ENCODE data around the gene SNX25. TPM values are rescaled to one million over a fixed set of nuclear protein-coding genes. Genes with fewer than 3 reads are reported as not detected.

The SNX25 gene
- total RNA-seq, 2 donors from 2014 or later = 13.2 to 16.8 TPM

- Histone ChIP-seq H3K9me3 (no peaks in the 10 kb centered on the region), H3K4me1 (no peaks in the 10 kb centered on the region), H3K36me3 (no peaks in the 10 kb centered on the region), H3K27ac (no peak overlapping the region), H3K27me3 (no peaks in the 10 kb centered on the region), H3K4me3 (no peak overlapping the region)
- DNase-seq (ENCODE audit: low spot score) = no peak
- TF ChIP-seq CTCF (IDR thresholded peaks at IDR 0.05) = no peak
Measured at GRCh38 chr4:185332575-185333464, 123.4 kb downstream of the SNX25 start.

GRCh38 chr4:185334326-185334725 is 124.9 kb downstream of the SNX25 start:
- H3K36me3 ChIP-seq = no peaks in the 10 kb centered on the region
- H3K27me3 ChIP-seq = no peaks in the 10 kb centered on the region
- no peak overlapping the region for H3K27ac ChIP-seq
- H3K4me3 ChIP-seq = no peak overlapping the region
- H3K4me1 ChIP-seq = no peaks in the 10 kb centered on the region
- no peaks in the 10 kb centered on the region for H3K9me3 ChIP-seq
- TF ChIP-seq CTCF (IDR thresholded peaks at IDR 0.05) = no peak
- DNase-seq (ENCODE audit: low spot score) = no peak

GRCh38 chr4:185335579-185335978 is 126.2 kb downstream of the SNX25 start:
- DNase-seq (ENCODE audit: low spot score) = no peak
- Histone ChIP-seq H3K4me3 (no peak overlapping the region), H3K27me3 (no peaks in the 10 kb centered on the region), H3K36me3 (no peaks in the 10 kb centered on the region), H3K4me1 (no peaks in the 10 kb centered on the region), H3K27ac (no peak overlapping the region), H3K9me3 (no peaks in the 10 kb centered on the region)
- TF ChIP-seq CTCF (IDR thresholded peaks at IDR 0.05) = no peak

GRCh38 chr4:185339941-185340340 is 130.5 kb downstream of the SNX25 start:
- H3K9me3 ChIP-seq = no peaks in the 10 kb centered on the region
- H3K4me3 ChIP-seq = no peak overlapping the region
- DNase-seq (ENCODE audit: low spot score) = no peak
- H3K36me3 ChIP-seq = peaks cover 13% of the 10 kb centered on the region
- TF ChIP-seq CTCF (IDR thresholded peaks at IDR 0.05) = no peak
- H3K27ac ChIP-seq = no peak overlapping the region
- no peaks in the 10 kb centered on the region for H3K27me3 ChIP-seq
- H3K4me1 ChIP-seq = peaks cover 0 to 9% of the 10 kb centered on the region in 2 donors

GRCh38 chr4:185341377-185341776 is 132.0 kb downstream of the SNX25 start:
- no peak for TF ChIP-seq CTCF (IDR thresholded peaks at IDR 0.05)
- no peak for DNase-seq (ENCODE audit: low spot score)
- no peak overlapping the region for H3K27ac ChIP-seq
- no peak overlapping the region for H3K4me3 ChIP-seq
- H3K9me3 ChIP-seq = no peaks in the 10 kb centered on the region
- H3K27me3 ChIP-seq = no peaks in the 10 kb centered on the region
- H3K4me1 ChIP-seq = peaks cover 0 to 14% of the 10 kb centered on the region in 2 donors
- H3K36me3 ChIP-seq = peaks cover 13% of the 10 kb centered on the region
